HepG2 (cell line): Measurements from ENCODE around the gene POU2AF3. TPM values are rescaled to one million over a fixed set of nuclear protein-coding genes. Genes with fewer than 3 reads are reported as not detected.

Experiments used
- ATAC-seq: fragments of 200-7000 bp; cut with Tn5 transposase; 3 replicates; pipeline ENCODE4 v1.9.1; 2020; ENCODE audit warnings: mild to moderate bottlenecking, moderate library complexity
- BruUV-seq: library from RNA; stranded (reverse); fragments of 400-500 nt; replicated peaks from 2 replicates; lab custom pipeline; 2021; lab: Mats Ljungman, UMichigan
- CTCF ChIA-PET: fragments of 300-600 bp; formaldehyde crosslinking; extraction: SDS; loops from one replicate; lab custom pipeline; 2021; ENCODE audit warnings: low total read pairs, inconsistent platforms, low intra/inter-chr PET ratio; lab: Yijun Ruan, JAX
- POLR2A ChIA-PET: fragments of 350-600 bp; sonication (Branson Sonifier 250); formaldehyde crosslinking; loops from one replicate; lab custom pipeline; 2020; ENCODE audit warnings: antibody characterized with exemption, inconsistent platforms; lab: Yijun Ruan, JAX
- DNase-seq: peaks from one replicate; pipeline ENCODE4 v3.0.0-alpha.2; 2015; ENCODE audit warnings: low spot score
- FAIRE-seq: peaks from 3 replicates; lab custom pipeline; 2011; peaks lifted over from hg19 to GRCh38; lab: Jason Lieb, UNC
- H2AFZ ChIP-seq: one replicate; pipeline ENCODE4 v1.6.1; 2011; ENCODE audit warnings: low read length, inconsistent platforms
- H3K27ac ChIP-seq: fragments of 300-600 bp; 3 replicates; pipeline ENCODE4 v1.8.0; 2011; ENCODE audit warnings: mixed run types, mild to moderate bottlenecking, mixed read lengths, low read length, inconsistent platforms; ENCODE audit not compliant: insufficient read depth; ENCODE audit errors: extremely low read length
- H3K27me3 ChIP-seq, 2 experiments: fragments of 200-600 bp in 1 of 2; 2 replicates in 1 of 2; 3 replicates in 1 of 2; pipeline versions ENCODE4 v1.6.0 to v1.8.0; 2011; ENCODE audit warnings: low read length in 2 of 2, mild to moderate bottlenecking in 2 of 2, moderate library complexity in 2 of 2, inconsistent platforms in 1 of 2; ENCODE audit not compliant: insufficient read depth in 2 of 2, control insufficient read depth in 1 of 2
- H3K36me3 ChIP-seq, 2 experiments: fragments of 200-600 bp in 1 of 2; replicated peaks in 1 of 2; 2 replicates in 1 of 2; 3 replicates in 1 of 2; pipeline versions ENCODE4 v1.5.1 to v1.8.0; 2011; ENCODE audit warnings: low read length in 2 of 2, inconsistent platforms in 1 of 2; ENCODE audit not compliant: insufficient read depth in 2 of 2, control insufficient read depth in 1 of 2
- H3K4me1 ChIP-seq: 2 replicates; pipeline ENCODE4 v1.5.1; 2012; ENCODE audit warnings: low read length, inconsistent platforms; ENCODE audit not compliant: insufficient read depth
- H3K4me2 ChIP-seq: 2 replicates; pipeline ENCODE4 v1.6.0; 2011; ENCODE audit warnings: low read depth, low read length, inconsistent platforms
- H3K4me3 ChIP-seq, 3 experiments: fragments of 200-600 bp in 1 of 3; sonication (generic), shearing (Covaris generic) in 1 of 3; replicated peaks in 1 of 3; 2 replicates each; pipeline ENCODE4 v1.5.1; 2011 to 2016; ENCODE audit warnings: low read length in 3 of 3, inconsistent platforms in 2 of 3, low read depth in 2 of 3, mild to moderate bottlenecking in 2 of 3, control low read depth in 1 of 3, mixed read lengths in 1 of 3; ENCODE audit not compliant: insufficient read depth in 1 of 3
- H3K79me2 ChIP-seq: one replicate; pipeline ENCODE4 v1.6.1; 2011; ENCODE audit warnings: low read length, inconsistent platforms; ENCODE audit not compliant: insufficient read depth
- H3K9ac ChIP-seq: 2 replicates; pipeline ENCODE4 v1.6.0; 2011; ENCODE audit warnings: mild to moderate bottlenecking, low read depth, low read length, inconsistent platforms; ENCODE audit not compliant: insufficient read depth
- H3K9me3 ChIP-seq: 2 replicates; pipeline ENCODE4 v1.5.1; 2012; ENCODE audit warnings: mild to moderate bottlenecking, low read length
- H4K20me1 ChIP-seq: 2 replicates; pipeline ENCODE4 v1.6.0; 2011; ENCODE audit warnings: inconsistent platforms, mild to moderate bottlenecking, low read length, moderate library complexity; ENCODE audit not compliant: insufficient read depth
- AKAP8 ChIP-seq: sonication (generic); formaldehyde crosslinking; IDR thresholded peaks from 2 replicates; pipeline ENCODE4 v1.5.1; 2020; ENCODE audit warnings: mild to moderate bottlenecking, missing genetic modification reagents
- CENPX ChIP-seq: sonication (generic); formaldehyde crosslinking; IDR thresholded peaks from 2 replicates; pipeline ENCODE4 v1.9.0; 2021; ENCODE audit warnings: mild to moderate bottlenecking, missing genetic modification reagents, moderate library complexity
- CHD4 ChIP-seq: fragments of 200-600 bp; sonication (generic); IDR thresholded peaks from 2 replicates; pipeline ENCODE4 v1.7.0; 2017; ENCODE audit warnings: mild to moderate bottlenecking, low read length, borderline replicate concordance
- CREB1 ChIP-seq, 2 experiments: fragments of 450-650 bp in 1 of 2; IDR thresholded peaks; 2 replicates each; pipeline ENCODE4 v1.6.1; 2016 to 2017; ENCODE audit warnings: control low read depth in 1 of 2, mild to moderate bottlenecking in 1 of 2, missing compliant biosample characterization in 1 of 2, missing genetic modification characterization in 1 of 2
- E2F5 ChIP-seq: sonication (generic); formaldehyde crosslinking; conservative IDR thresholded peaks from 2 replicates; pipeline ENCODE4 v1.4.0; 2020; ENCODE audit warnings: missing genetic modification reagents
- HNF4A ChIP-seq: sonication (generic); formaldehyde crosslinking; IDR thresholded peaks from 2 replicates; pipeline ENCODE4 v1.4.0; 2020; ENCODE audit warnings: missing genetic modification reagents
- MAFF ChIP-seq: IDR thresholded peaks from 2 replicates; pipeline ENCODE4 v1.6.1; 2011; ENCODE audit warnings: low read depth, low read length, improper control_type of control experiment
- MAFG ChIP-seq: sonication (generic); formaldehyde crosslinking; IDR thresholded peaks from 2 replicates; pipeline ENCODE4 v1.5.1; 2020; ENCODE audit warnings: mild to moderate bottlenecking, missing genetic modification reagents
- NFE2L2 ChIP-seq: fragments of 150-350 bp; IDR thresholded peaks from 2 replicates; pipeline ENCODE4 v1.6.1; 2014; ENCODE audit warnings: low read length
- NFIC ChIP-seq: IDR thresholded peaks from 2 replicates; pipeline ENCODE4 v1.6.1; 2012; ENCODE audit warnings: mild to moderate bottlenecking, low read length, inconsistent platforms
- POLR2AphosphoS2 ChIP-seq: IDR thresholded peaks from 2 replicates; pipeline ENCODE4 v1.6.1; 2011; ENCODE audit warnings: low read depth, low read length, improper control_type of control experiment
- RARA ChIP-seq: IDR thresholded peaks from 2 replicates; pipeline ENCODE4 v1.6.1; 2016; ENCODE audit warnings: missing genetic modification reagents, missing compliant biosample characterization
- RBFOX2 ChIP-seq: fragments of 200-400 bp; formaldehyde crosslinking; IDR thresholded peaks from 2 replicates; pipeline ENCODE4 v1.6.1; 2017; ENCODE audit warnings: low read depth, mild to moderate bottlenecking, low read length
- RFXANK ChIP-seq: IDR thresholded peaks from 2 replicates; pipeline ENCODE4 v1.6.1; 2016
- SMAD1 ChIP-seq: sonication (generic); formaldehyde crosslinking; IDR thresholded peaks from 2 replicates; pipeline ENCODE4 v1.4.0; 2020; ENCODE audit warnings: missing genetic modification reagents, low read depth, mild to moderate bottlenecking, borderline replicate concordance
- TP53 ChIP-seq: sonication (generic); formaldehyde crosslinking; conservative IDR thresholded peaks from 2 replicates; pipeline ENCODE4 v1.4.0; 2020; ENCODE audit warnings: missing genetic modification reagents
- U2AF1 ChIP-seq: fragments of 200-400 bp; formaldehyde crosslinking; optimal IDR thresholded peaks from 2 replicates; pipeline ENCODE3; 2017; ENCODE audit warnings: mild to moderate bottlenecking, low read depth, low read length
- ZKSCAN8 ChIP-seq: IDR thresholded peaks from 2 replicates; pipeline ENCODE4 v1.6.1; 2016; ENCODE audit warnings: borderline replicate concordance, missing genetic modification reagents, missing compliant biosample characterization
- ZNF547 ChIP-seq: sonication (generic); formaldehyde crosslinking; IDR thresholded peaks from 2 replicates; pipeline ENCODE4 v1.5.1; 2020; ENCODE audit warnings: mild to moderate bottlenecking, missing genetic modification reagents
- ZNF558 ChIP-seq: sonication (generic); formaldehyde crosslinking; IDR thresholded peaks from 2 replicates; pipeline ENCODE4 v1.9.0; 2022; ENCODE audit warnings: mild to moderate bottlenecking, missing genetic modification reagents, borderline replicate concordance
- ZNF572 ChIP-seq: sonication (generic); formaldehyde crosslinking; IDR thresholded peaks from 2 replicates; pipeline ENCODE4 v1.5.1; 2020; ENCODE audit warnings: mild to moderate bottlenecking, missing genetic modification reagents
- ZNF772 ChIP-seq: sonication (generic); formaldehyde crosslinking; IDR thresholded peaks from 2 replicates; pipeline ENCODE4 v1.5.0; 2020; ENCODE audit warnings: mild to moderate bottlenecking, missing genetic modification reagents
- ZUFSP ChIP-seq: sonication (generic); formaldehyde crosslinking; IDR thresholded peaks from 2 replicates; pipeline ENCODE4 v1.9.0; 2021; ENCODE audit warnings: missing genetic modification reagents, mild to moderate bottlenecking, borderline replicate concordance
- WGBS: methylation state at CpG from one replicate; pipeline ENCODE4 v1.1.6; 2017; ENCODE audit warnings: low lambda C conversion rate; 5-methylcytosine and 5-hydroxymethylcytosine counted together
- in situ Hi-C: cut with HindIII; loops from 2 replicates; pipeline ENCODE4 v1.10.0; 2017; ENCODE audit warnings: low pct_unique_long_range_greater_than_20kb; ENCODE audit not compliant: extremely low pct_ligation_motif_present
- intact Hi-C: fragments of 100-400 bp; cut with micrococcal nuclease; formaldehyde crosslinking; loops from one replicate; pipeline ENCODE4 v1.10.0; 2022; ENCODE audit not compliant: unreplicated experiment
- polyA plus RNA-seq, 8 experiments: library from polyadenylated mRNA; depleted of rRNA in 3 of 8; stranded (reverse) in 7 of 8; unstranded in 1 of 8; fragments of >200 nt; fragmentation: Illumina TruSeq in 4 of 8; extraction: Trizol in 4 of 8; gene quantifications; 2 replicates each; pipeline versions ENCODE4 v1.2.1 to v1.2.3, GENCODE V29; 2011 to 2016; ENCODE audit warnings: low read depth in 4 of 8, missing spikeins in 1 of 8, mixed read lengths in 1 of 8; ENCODE audit not compliant: insufficient read depth in 1 of 8
- total RNA-seq, 5 experiments: library from RNA; depleted of rRNA; stranded (reverse); fragments of >200 nt; fragmentation: Illumina TruSeq; extraction: Trizol; gene quantifications; 2 replicates each; pipeline ENCODE4 v1.2.3, GENCODE V29; 2016; ENCODE audit warnings: low read depth in 1 of 5

The POU2AF3 gene
- total and polyA plus RNA-seq, 2 of the 13 experiments (the other 11 are each of a cell fraction or from before 2014, with no cell fraction given) = 7.8 to 71.2 TPM

GRCh38 chr11:111307472-111308108 lies 9.2 kb downstream of the POU2AF3 start:
- H3K4me1 ChIP-seq = peaks cover 81% of the 10 kb centered on the region
- H3K79me2 ChIP-seq = no peaks in the 10 kb centered on the region
- in situ Hi-C loops (no loop called here), intact Hi-C loops (loop anchor here (2.0 kb wide), 1 partner anchor 25 kb away; no protein-coding TSS in a partner anchor)
- no peaks in the 10 kb centered on the region for H4K20me1 ChIP-seq
- DNase-seq = no peak
- 92% methylated on average over 3 of the region's 3 CpGs for WGBS
- H3K9me3 ChIP-seq = no peaks in the 10 kb centered on the region
- no peak overlapping the region for H2AFZ ChIP-seq
- H3K4me2 ChIP-seq = no peak overlapping the region
- H3K27me3 ChIP-seq = no peaks in the 10 kb centered on the region
- ChIA-PET CTCF (interaction anchor here (1.7 kb wide), 1 partner anchor 115 kb away, joined by 9 read pairs; no protein-coding TSS in a partner anchor), POLR2A (interaction anchor here (0.9 to 3.8 kb wide), 4 partner anchors 9 to 53 kb away, joined by 9 to 11 read pairs (median 10); partner anchors contain the start of gene POU2AF3)
- H3K36me3 ChIP-seq = no peaks in the 10 kb centered on the region
- BruUV-seq = no TSS peak
- ATAC-seq = no peak
- no peak overlapping the region for H3K27ac ChIP-seq
- no peak for FAIRE-seq
- no peak overlapping the region for H3K9ac ChIP-seq
- no peak overlapping the region for H3K4me3 ChIP-seq
- TF ChIP-seq TP53 (CRISPR knock-in tag) = no peak
- TF ChIP-seq CHD4 = no peak
- no peak for TF ChIP-seq ZNF558 (CRISPR knock-in tag)
- TF ChIP-seq CENPX (CRISPR knock-in tag) = no peak
- no peak for TF ChIP-seq ZUFSP
- no peak for TF ChIP-seq ZNF547 (CRISPR knock-in tag)
- TF ChIP-seq HNF4A (CRISPR knock-in tag) = no peak
- 0 out of 2 replicates have a peak, but pooled peaks have one; percentile 17 for TF ChIP-seq RFXANK (CRISPR knock-in tag)
- no peak for TF ChIP-seq MAFG
- TF ChIP-seq MAFF = peak; percentile 79
- TF ChIP-seq U2AF1 = no peak
- TF ChIP-seq RARA (CRISPR knock-in tag) = no peak
- TF ChIP-seq ZKSCAN8 (CRISPR knock-in tag) = no peak
- TF ChIP-seq SMAD1 (CRISPR knock-in tag) = no peak
- no peak for TF ChIP-seq CREB1 (IDR thresholded peaks at IDR 0.05)
- TF ChIP-seq CREB1 (CRISPR knock-in tag; IDR thresholded peaks at IDR 0.05) = no peak
- TF ChIP-seq NFIC = no peak
- no peak for TF ChIP-seq AKAP8 (CRISPR knock-in tag)
- TF ChIP-seq POLR2AphosphoS2 = no peak
- TF ChIP-seq E2F5 = no peak
- no peak for TF ChIP-seq NFE2L2
- TF ChIP-seq ZNF572 (CRISPR knock-in tag) = no peak
- no peak for TF ChIP-seq ZNF772 (CRISPR knock-in tag)
- TF ChIP-seq RBFOX2 = 0 out of 2 replicates have a peak, but pooled peaks have one; percentile 39
